Stimulated activated CD8-positive, alpha-beta memory T cell treated with anti-CD3 and anti-CD28 coated beads, Interleukin-2, amount 100 ng/mL, for 48 hours (primary cell): Measurements from ENCODE around the gene B9D2.
A peak's percentile ranks its signal among the peaks of the same experiment; 100 is the strongest.
"Not testable (repeated sequence)": the region's sequence is repeated elsewhere in the genome, so short reads cannot be mapped to it uniquely, and the experiment has no call there.

Experiments
- DNase-seq, 2 donors: peaks; one replicate each; pipeline ENCODE4 v3.0.0-alpha.2; 2020; ENCODE audit warnings: low read depth in 2 of 2

The B9D2 gene

GRCh38 chr19:41355035-41355434, 8.9 kb downstream of the B9D2 start:
- no peak for DNase-seq

- DNase-seq: no peak
These were observed 9.5 kb downstream of the B9D2 start for GRCh38 chr19:41354343-41354953.

- peak; percentile 82 to 89 for DNase-seq
These were observed 10.2 kb downstream of the B9D2 start, which contains the start of gene TGFB1 for GRCh38 chr19:41353466-41354342. TSS of gene TGFB1 (minus strand) at chr19:41353922. CDS start at chr19:41353044, 878 bp downstream.

GRCh38 chr19:41352609-41353465, 11.1 kb downstream of the B9D2 start:
- peak; percentile 70 to 76 for DNase-seq

GRCh38 chr19:41352279-41352608, 11.7 kb downstream of the B9D2 start:
- DNase-seq: no peak

GRCh38 chr19:41351339-41352245, 12.4 kb downstream of the B9D2 start:
- peak; percentile 74 to 83 for DNase-seq

- DNase-seq: no peak
These were observed 13.1 kb downstream of the B9D2 start for GRCh38 chr19:41350735-41351338.

- DNase-seq: not testable (repeated sequence)
These were observed 17.0 kb downstream of the B9D2 start for GRCh38 chr19:41346916-41347315.

- no peak for DNase-seq
These were observed 19.8 kb downstream of the B9D2 start for GRCh38 chr19:41344162-41344561.

- no peak for DNase-seq
These were observed 22.1 kb downstream of the B9D2 start for GRCh38 chr19:41341669-41342490.

GRCh38 chr19:41339936-41340335, 24.0 kb downstream of the B9D2 start:
- DNase-seq: no peak

GRCh38 chr19:41335467-41335866, 28.5 kb downstream of the B9D2 start:
- DNase-seq: no peak

GRCh38 chr19:41334793-41335192, 29.2 kb downstream of the B9D2 start:
- no peak for DNase-seq

- DNase-seq: no peak
These were observed 31.5 kb downstream of the B9D2 start for GRCh38 chr19:41332468-41332867.

GRCh38 chr19:41332000-41332399, 31.9 kb downstream of the B9D2 start:
- DNase-seq: no peak

GRCh38 chr19:41330946-41331678, 32.8 kb downstream of the B9D2 start:
- no peak for DNase-seq

- no peak for DNase-seq
These were observed 33.5 kb downstream of the B9D2 start for GRCh38 chr19:41330481-41330880.

- DNase-seq: no peak
These were observed 35.1 kb downstream of the B9D2 start for GRCh38 chr19:41328842-41329225.

GRCh38 chr19:41328157-41328841, 35.6 kb downstream of the B9D2 start:
- peak; percentile 39 to 46 for DNase-seq
